T follicular helper cell (primary cell): ENCODE data around the gene CD226.
"Not testable (repeated sequence)": the region's sequence is repeated elsewhere in the genome, so short reads cannot be mapped to it uniquely, and the experiment has no call there.

Experiments used
- DNase-seq: peaks from one replicate; pipeline ENCODE4 v3.0.0-alpha.2; 2020; ENCODE audit warnings: low read depth
- total RNA-seq, 2 experiments: gene quantifications; one replicate each; lab custom pipeline; 2026; lab: John Stamatoyannopoulos, UW

The CD226 gene
- total RNA-seq, result 101 to 280 reads per million in 2 experiments

DNA sequence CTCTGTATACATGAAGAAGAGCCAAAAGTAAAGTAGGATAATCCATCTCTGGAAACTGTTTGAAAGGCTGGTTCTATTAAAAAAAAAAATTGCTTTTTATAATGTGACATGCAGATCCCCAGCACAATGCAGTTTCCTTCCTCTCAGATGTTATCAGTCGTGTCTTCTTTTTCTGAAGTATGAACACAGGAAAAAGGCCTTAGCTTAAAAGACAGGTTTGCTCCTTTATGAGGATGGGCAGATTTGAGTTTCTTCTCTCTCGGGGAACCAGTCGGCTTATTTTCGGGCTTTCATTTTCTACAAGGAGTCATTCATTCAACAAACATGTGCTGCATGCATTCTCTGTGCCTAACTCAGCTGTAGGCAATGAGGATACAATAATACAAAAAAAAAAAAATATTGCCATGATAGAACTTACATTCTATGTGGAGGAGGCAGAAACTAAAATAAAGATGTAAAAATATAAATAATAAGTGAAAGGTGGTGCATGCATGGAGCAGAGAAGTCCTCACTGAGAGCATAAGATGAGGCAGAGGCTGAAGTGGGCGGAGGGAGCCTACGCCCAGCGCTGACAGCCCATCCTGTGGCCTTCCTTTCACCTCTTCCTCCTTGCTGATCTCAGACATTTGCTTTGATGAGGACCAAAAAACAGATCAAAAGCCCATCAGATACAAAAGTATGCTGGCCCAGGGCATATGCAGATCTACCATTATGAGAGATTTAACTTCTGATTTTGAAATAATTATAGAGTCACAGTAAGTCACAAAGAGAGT, at the start of gene CD226:
TSS of gene CD226 (minus strand) at position 513 of the 773 bp plus-strand sequence. CDS start at position 46, 467 bp downstream.
- no peak for DNase-seq

DNA sequence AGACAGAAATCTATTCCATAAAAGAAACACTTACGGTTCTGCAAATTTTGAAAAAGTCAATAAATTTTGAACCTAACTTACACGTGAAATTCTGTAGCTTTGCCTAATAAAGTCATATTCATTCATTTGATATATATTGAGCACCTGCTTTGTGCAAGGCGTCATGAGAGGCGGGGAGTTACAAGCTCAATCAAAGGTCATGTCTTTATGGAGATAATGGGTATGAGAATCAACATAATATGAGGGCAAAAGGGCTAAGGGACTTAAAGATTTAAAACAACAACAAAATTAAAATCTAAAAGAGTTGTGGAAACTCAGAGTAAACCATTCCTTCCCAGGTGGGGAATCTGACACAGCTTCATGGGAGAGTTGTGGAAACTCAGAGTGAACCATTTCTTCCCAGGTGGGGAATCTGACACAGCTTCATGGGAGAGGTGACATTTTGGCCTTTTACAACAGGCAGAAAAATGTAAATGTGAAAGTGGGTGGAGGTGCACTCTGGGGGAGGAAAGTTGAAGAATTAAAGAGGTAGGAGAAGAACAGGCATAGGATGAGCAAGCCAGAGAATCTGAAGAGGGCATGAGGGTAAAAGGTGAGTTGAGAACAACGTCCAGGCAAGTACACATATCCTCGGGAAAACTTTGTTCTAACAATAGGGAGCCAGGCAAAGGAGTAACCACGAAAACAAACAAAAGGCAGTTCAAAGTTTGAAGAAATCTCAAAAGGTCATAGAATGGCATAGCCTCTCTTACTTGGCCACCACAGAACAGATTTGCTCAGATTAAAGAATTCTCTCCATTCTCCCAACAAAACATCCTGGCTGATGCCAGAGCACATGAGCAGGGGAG, 49.5 kb upstream of the CD226 start:
- DNase-seq, result no peak

DNA sequence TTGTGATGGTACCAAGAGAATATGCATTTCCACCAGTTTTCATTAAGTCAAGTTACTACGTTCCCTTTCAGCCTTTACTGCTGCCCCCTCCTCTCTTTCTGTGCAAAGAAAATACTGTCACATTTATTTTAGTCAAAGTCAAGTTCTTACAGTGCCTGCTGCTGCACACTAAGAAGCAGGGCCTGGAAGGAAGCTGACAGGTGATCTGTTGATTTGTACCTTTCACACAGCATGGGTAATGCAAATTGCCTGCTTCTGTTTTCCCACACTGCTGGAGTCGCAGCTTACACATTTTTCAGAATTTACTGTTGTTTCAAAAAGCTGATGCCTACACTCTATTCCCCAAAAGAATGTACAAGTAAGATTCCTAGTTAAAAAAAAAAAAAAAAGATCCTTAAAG, 48.7 kb upstream of the CD226 start:
- DNase-seq, result no peak

DNA sequence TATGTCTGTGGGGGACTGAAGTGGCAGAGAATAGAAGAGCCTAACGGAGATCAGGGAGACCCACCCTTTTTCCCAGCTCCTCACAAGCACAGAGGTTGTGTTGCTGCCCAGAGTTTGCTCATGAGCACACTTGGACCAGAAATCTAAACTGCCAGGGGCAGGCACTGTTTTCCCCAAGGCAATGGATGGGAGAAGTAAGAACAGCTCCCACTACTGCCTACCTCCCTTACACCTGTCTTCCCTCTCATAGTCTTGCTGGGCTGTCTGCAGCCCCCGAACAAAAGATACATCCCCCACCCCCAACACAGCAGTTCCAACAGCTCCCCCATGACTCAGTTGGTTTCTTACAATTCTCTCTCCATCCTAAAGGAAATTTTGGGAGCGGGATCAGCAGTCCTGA, 48.1 kb upstream of the CD226 start:
- DNase-seq, result no peak

DNA sequence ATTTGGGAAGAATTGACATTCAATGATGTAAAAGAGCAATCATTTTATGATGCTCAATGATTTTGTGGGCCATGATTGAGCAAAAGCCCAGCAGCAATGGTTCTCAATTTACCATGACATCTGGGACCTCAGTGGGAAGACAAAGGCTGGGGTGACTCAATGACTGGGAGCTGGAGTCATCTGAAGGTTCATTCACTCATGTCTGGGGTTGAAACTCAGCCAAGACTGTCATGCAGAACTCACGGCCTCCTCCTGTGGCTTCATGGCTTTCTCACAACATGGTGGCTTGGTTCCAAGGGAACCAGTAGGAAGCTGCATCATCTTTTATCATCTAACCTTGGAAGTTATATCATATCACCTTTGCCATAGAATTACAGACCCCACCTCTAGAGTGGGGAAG, 45.1 kb upstream of the CD226 start:
- no peak for DNase-seq

DNA sequence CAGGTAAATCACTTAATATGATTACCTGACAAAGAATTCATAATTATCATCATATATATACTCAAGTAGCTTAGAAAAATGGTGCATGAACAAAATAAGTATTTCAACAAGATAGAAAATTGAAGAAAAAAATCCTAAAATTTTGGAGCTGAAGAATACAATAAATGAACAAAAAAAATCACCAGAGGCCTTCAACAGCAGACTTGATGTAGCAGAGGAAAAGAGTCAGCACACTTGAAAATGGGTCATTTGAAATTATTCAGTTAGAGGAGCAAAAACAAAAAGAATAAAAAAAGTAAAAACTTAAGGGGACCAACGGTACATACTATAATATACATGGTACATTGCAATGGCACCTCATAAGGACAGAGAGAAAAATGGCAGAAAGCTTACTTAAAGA, 40.2 kb upstream of the CD226 start:
- DNase-seq, result no peak

DNA sequence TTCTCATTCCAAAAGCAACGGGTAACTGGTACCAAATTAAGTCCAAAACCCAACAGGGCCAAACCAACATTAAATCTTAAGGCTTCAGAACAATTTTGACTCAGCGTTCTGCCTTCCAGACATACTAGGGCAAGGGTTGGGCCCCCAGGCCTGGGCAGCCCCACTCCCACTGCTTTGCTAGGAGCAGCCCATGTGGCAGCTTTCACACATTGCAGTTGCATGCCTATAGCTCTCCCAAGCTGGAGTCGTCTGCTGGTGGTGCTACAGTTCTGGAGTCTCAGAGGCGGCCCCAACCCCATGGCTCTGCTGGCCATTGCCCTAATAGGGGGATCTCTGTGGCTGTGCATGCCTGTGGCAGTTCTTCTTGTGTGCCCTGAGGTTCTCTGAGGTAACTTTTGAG, 37.6 kb upstream of the CD226 start:
- no peak for DNase-seq

DNA sequence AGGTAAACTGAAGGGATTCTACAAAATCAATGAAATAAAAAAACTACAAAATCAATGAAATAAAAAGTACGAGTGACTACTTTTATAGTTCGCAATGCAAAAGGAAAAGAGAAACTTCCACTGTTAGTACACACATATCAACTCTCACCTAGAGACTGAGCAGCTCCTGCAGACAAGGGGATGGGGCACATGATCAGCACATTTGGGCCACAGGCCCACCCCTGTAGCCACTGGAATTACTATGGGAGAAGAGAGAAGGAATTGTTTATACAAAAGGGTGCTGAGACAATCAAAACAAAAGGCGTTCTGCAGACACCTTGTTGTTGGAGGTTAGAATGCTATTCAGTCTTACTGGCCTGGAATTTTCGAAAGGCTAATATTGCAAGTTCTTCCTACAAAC, 34.7 kb upstream of the CD226 start:
- no peak for DNase-seq

DNA sequence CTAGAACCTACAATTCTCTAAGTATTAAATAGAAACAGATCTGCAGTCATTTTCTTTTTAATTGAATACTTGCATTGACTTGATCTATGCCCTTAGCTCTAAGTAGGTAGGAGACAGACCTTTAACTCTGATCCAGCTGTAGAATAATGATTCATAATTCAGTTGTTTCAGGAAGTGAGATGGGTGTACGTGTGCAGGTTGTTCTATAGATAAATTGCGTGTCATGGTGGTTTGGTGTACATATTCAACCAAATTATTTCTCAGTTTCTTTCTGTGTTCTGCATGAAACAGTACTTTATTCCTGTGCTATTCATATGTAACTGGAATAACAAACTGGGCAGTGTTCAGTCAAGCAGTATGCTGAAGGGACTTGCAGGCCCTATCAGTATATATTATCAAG, 34.3 kb upstream of the CD226 start:
- DNase-seq, result no peak

DNA sequence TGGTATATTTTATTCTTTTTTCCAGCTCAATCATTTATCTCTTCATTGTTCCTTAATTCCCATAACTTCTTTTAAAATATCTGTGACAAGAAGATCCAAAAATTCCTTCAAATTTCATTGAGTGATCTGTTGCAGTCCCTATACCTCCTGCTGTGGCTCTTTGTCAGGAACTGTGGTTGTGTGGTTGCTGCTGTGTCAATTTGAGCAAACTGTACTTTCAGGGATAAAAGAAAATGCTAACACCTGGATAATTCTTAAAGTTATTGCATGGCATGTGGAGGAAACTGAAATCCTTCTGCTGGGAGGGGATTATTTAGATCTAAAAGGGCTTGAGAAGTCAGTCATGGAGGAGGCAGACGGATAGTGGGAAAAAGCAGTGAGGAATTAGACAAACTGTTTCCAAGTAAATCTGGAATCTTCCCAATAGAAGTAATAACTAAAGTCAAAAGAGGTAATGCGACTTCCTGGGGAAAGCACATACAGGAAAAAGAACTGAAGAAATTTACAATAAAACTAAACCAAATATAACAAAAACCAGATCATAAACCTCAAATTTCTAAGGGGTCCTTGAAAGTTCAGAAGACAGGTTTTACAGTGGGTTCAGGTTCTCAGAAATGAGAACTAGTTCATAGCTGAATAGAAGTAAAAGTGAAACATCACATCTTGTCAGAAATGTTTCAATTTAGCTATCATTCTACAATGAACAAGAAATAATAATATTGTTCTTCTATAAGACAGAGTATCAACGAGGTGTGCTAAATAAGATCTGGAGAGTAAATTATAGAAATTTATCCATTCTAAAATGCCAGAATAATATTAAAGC, 33.5 kb upstream of the CD226 start:
- no peak for DNase-seq

DNA sequence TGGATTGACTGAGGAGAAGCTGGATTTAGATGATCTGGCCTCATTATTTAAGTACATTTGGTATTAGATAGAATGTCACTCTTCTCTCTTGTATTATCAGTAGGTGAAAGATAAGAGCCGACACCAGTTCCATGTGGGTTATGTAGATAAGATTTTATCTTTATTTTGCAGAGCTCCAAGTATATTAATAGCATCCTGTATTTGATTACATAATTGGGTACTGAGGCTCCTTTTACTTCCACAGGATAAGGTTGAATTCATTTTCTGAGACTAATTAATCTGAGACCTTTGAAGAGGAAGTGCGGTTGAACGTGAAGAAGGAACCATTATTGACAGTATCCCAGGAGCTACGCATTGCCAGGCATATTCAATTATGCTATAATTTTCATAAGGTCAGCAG, 32.8 kb upstream of the CD226 start:
- DNase-seq, result no peak

DNA sequence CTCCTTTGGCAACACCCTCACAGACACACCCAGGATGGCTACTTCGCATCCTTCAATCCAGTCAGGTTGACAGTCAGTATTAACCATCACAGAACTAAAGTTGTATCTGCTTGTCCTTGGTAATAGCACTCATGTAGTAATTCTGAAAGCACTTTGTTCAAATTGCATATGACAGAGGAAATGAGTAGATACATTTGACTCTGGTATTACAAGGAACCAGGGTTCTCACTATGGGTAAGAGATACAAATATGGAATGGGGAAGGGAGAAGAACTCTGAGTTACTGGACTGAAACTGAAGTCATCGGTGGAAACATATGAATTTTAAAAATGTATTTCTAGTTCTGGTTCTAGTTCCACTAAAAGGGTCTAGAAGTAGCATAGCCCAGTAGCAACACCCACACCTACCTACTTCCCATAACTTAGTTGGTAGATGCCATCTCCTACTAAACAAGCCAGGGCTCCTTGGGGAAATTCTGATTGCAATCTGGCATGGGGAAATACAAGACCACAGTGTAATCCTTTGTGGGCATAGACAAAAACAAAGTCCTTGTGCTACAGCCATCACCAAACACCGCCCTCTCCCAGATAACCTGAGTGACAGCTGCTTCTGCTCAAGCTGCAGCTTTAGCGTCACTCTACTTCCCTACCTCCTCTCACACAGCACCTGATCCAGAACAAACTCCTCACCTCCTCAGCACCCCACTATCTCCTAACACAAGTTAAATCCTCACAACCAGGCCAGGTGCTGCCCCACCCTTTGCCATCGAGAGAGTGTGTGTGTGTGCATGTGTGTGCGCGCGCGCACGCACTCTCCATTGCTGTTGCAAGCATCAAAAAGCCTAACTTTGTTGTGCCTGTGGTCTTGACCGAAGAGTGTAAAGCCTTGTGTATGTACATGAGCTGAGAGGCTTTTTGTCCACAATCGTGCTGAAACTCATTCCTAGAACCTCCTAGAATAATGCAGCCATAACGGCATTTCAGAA, 31.4 kb upstream of the CD226 start:
- no peak for DNase-seq

DNA sequence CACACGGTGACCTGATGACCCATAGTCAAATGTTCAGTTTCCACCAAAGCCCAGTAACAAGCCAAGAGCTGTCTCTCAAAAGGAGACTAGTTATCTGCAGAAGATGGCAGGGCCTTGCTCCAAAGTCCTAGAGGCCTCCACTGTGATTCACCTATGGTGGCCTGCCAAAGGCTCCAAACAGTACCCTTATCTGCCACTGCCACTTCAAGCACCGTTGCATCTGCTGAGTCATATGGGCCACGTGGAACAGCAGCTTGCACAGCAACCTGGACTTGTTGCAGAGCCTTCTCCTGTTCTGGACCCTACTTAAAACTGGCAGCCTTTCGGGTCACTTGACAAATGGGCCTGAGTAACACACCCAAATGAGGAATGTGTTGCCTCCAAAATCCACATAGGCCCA, 27.6 kb upstream of the CD226 start:
- DNase-seq, result not testable (repeated sequence)

DNA sequence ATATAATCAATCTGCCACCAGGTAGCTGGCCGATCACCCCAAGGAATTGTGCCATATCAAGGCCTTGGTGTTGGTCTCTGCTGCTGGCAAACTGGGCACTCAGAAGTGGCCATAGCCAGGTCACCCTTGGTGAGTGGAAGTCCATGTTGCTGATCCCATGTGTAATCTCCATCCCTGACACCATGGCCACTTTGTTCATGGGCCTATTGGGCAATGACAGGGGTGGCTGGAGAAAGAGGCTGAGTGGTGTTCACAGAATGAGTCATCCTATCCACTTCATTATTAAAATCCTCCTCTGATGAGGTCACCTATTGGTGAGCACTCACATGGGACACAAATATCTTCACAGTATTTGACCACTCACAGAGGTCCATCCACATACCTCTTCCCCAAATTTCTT, 26.7 kb upstream of the CD226 start:
- no peak for DNase-seq

DNA sequence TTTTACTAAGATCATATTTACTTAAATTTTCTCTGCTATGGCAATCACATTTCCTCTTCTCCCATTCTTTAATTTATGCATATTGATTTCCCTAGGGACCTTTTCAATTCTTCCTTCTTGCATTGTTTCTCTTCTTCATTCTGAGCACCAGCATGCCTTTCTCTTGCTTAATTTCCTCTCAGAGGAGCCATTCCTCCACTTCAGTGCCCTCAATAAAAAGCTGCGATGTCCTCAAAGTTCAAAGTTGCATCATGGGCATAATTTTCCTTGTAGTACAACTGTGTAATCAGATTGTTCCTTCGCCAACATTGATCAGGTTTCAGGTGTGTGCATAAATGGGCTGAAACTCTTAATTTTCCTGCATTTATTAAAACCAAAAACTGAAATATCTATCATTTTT, 21.8 kb upstream of the CD226 start:
- no peak for DNase-seq

DNA sequence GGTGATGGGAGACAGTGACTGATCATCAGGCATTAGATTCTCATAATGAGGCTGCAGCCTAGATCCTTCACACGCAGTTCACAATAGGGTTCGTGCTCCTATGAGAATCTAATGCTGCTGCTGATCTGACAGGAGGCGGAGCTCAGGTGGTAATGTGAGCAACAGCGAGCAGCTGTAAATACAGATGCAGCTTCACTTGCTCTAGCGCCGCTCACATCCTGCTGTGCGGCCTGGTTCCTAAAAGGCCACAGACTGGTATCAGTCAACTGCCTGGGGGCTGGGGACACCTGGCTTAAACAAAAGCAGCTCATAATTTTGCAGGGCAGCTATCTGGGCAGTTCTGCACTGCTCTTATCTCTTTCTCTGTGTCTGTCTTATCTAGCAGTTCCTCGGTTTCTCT, 20.4 kb upstream of the CD226 start:
- DNase-seq, result no peak

DNA sequence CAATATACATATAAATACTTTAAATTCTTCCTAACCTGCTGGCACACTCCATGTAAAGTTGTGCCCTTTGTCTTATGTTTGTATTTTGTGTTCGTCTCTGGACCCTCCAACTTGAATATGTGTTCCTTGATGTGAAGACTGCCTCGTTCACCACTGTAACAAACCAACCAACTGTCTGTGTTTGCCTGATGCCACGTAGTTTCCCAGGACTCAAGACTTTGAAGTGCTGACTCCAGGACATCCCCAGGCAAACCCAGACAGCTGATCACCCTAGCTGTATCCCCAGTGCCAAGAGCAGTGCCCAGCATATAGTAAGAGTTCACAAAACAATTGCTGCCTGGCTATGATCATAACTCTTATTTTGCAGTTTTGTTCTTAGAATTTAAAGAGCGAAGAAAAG, 15.5 kb upstream of the CD226 start:
- no peak for DNase-seq

DNA sequence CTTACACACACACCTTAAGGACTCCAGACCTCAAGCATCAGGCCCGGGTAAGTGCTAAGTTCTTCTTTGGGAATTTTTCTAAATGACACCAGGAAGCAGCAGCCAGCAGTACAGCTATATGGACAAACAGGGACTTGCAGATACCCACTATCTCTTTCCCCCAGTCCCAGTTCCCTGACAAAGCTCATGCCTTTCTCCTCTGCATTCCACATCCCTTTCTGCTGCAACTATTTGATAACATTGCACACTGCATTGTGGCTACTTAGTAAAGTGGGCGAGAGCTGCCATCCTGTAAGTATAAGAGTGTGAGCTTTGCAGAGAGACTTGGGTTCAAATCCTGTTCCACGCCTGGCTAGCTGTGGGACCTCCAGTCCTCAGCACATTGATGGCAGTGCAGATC, 14.0 kb upstream of the CD226 start:
- no peak for DNase-seq

DNA sequence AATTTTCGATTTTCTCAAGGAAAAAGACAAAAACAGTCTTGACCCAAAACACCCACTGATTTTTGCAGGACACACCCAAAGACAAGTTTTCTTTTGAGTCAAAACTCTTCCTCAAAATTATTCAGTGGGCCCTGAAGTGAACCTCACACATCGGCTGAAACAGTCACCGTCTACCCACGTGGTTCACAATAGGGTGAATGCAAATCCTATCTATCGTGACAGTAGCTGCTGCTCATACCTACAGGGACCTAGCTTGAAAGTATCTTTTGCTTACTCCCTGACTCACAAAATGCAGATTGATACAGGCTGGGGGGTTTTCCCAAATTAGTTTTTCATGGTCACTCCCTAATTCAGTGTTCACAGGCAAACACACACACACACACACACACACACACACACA, 10.7 kb upstream of the CD226 start:
- DNase-seq, result no peak

DNA sequence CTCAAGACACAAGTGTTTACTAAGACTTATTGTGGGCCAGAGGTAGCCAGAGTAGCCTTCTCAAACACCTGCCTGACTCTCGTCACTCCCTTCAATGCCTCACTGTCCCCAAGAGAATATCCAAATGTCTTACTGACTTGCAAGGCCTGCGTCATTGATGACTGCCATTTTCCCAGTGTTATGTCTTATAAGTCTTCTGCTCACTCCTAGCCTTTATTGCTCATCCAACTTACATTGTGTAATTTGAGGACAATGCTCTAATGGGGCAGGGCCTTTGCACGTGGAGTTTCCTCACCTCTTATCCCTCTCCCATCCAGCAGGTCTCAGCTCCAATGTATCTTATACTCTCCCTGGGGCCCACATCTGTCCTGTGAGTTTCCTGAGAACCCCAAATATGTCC, 10.1 kb upstream of the CD226 start:
- no peak for DNase-seq
